Neural cell (in vitro differentiated cells): ENCODE measurements around the gene SLC6A18. TPM values are rescaled to one million over a fixed set of nuclear protein-coding genes. Genes with fewer than 3 reads are reported as not detected.

Experiments
- H2AFZ ChIP-seq: fragments of 200-600, 300-800 bp; sonication (generic), shearing (Covaris generic); 2 replicates; pipeline ENCODE4 v1.6.0; 2014; ENCODE audit warnings: low read depth, mild to moderate bottlenecking, antibody characterized with exemption, low read length, moderate library complexity
- H3F3A ChIP-seq: fragments of 200-600 bp; shearing (Covaris generic); 2 replicates; pipeline ENCODE4 v1.6.1; 2016; ENCODE audit warnings: mild to moderate bottlenecking, moderate library complexity, mixed read lengths, antibody characterized with exemption, low read length; ENCODE audit not compliant: insufficient read depth, poor library complexity, severe bottlenecking
- H3K27ac ChIP-seq: fragments of 200-600, 300-800 bp; sonication (generic), shearing (Covaris generic); 2 replicates; pipeline ENCODE4 v1.5.1; 2014; ENCODE audit warnings: mild to moderate bottlenecking, low read length, moderate library complexity
- H3K27me3 ChIP-seq: fragments of 300-800, 200-600 bp; sonication (generic), shearing (Covaris generic); 2 replicates; pipeline ENCODE4 v1.6.0; 2014; ENCODE audit warnings: mild to moderate bottlenecking, low read depth, low read length, moderate library complexity; ENCODE audit not compliant: insufficient read depth
- H3K36me3 ChIP-seq: fragments of 300-800, 200-600 bp; sonication (generic), shearing (Covaris generic); 2 replicates; pipeline ENCODE4 v1.5.1; 2014; ENCODE audit warnings: mild to moderate bottlenecking, antibody characterized with exemption, low read length, moderate library complexity; ENCODE audit not compliant: insufficient read depth
- H3K4me2 ChIP-seq: fragments of 300-800, 200-600 bp; sonication (generic), shearing (Covaris generic); 2 replicates; pipeline ENCODE4 v1.6.0; 2014; ENCODE audit warnings: mild to moderate bottlenecking, low read length
- H3K4me3 ChIP-seq: fragments of 300-800, 200-600 bp; sonication (generic), shearing (Covaris generic); 2 replicates; pipeline ENCODE4 v1.5.1; 2014; ENCODE audit warnings: mild to moderate bottlenecking, low read length, moderate library complexity
- H3K79me2 ChIP-seq: fragments of 200-600 bp; shearing (Covaris generic); replicated peaks from 2 replicates; pipeline ENCODE4 v1.6.0; 2014; ENCODE audit warnings: mild to moderate bottlenecking, low read length, moderate library complexity; ENCODE audit not compliant: insufficient read depth
- H3K9ac ChIP-seq: fragments of 300-800, 200-600 bp; sonication (generic), shearing (Covaris generic); 2 replicates; pipeline ENCODE4 v1.6.1; 2016; ENCODE audit warnings: mild to moderate bottlenecking, low read length, mixed read lengths
- H3K9me2 ChIP-seq: fragments of 200-600 bp; shearing (Covaris generic); 2 replicates; pipeline ENCODE4 v1.6.1; 2016; ENCODE audit warnings: mild to moderate bottlenecking, low read length, mixed read lengths; ENCODE audit not compliant: insufficient read depth
- H3K9me3 ChIP-seq: fragments of 200-600, 300-800 bp; sonication (generic), shearing (Covaris generic); 2 replicates; pipeline ENCODE4 v1.6.1; 2016; ENCODE audit warnings: mild to moderate bottlenecking, mixed run types, low read length, moderate library complexity, mixed read lengths
- H4K20me1 ChIP-seq: fragments of 200-600 bp; shearing (Covaris generic); 2 replicates; pipeline ENCODE4 v1.6.1; 2016; ENCODE audit warnings: mild to moderate bottlenecking, mixed run types; ENCODE audit not compliant: insufficient read depth
- EP300 ChIP-seq: fragments of 450-650 bp; conservative IDR thresholded peaks from 2 replicates; pipeline ENCODE4 v1.6.1; 2014; ENCODE audit warnings: antibody characterized with exemption, mild to moderate bottlenecking, moderate library complexity; ENCODE audit not compliant: poor library complexity, severe bottlenecking
- EZH2 ChIP-seq: fragments of 200-600, 300-800 bp; shearing (Covaris generic), sonication (generic); IDR thresholded peaks from 2 replicates; pipeline ENCODE4 v1.6.1; 2014; ENCODE audit warnings: antibody characterized with exemption, low read length, borderline replicate concordance, mild to moderate bottlenecking; ENCODE audit not compliant: insufficient read depth, poor library complexity, severe bottlenecking
- MXI1 ChIP-seq: fragments of 450-650 bp; conservative IDR thresholded peaks from 2 replicates; pipeline ENCODE4 v1.6.1; 2014; ENCODE audit warnings: antibody characterized with exemption, mild to moderate bottlenecking; ENCODE audit not compliant: poor library complexity, severe bottlenecking
- POLR2AphosphoS5 ChIP-seq: IDR thresholded peaks from 2 replicates; pipeline ENCODE4 v1.6.1; 2012
- RAD21 ChIP-seq: fragments of 450-650 bp; conservative IDR thresholded peaks from 2 replicates; pipeline ENCODE4 v1.6.1; 2014; ENCODE audit warnings: antibody characterized with exemption, mild to moderate bottlenecking, moderate library complexity
- SMC3 ChIP-seq: fragments of 450-650 bp; conservative IDR thresholded peaks from 2 replicates; pipeline ENCODE4 v1.6.1; 2014; ENCODE audit warnings: antibody characterized with exemption, mild to moderate bottlenecking, moderate library complexity; ENCODE audit not compliant: poor library complexity
- TAF1 ChIP-seq: IDR thresholded peaks from 2 replicates; pipeline ENCODE4 v1.6.1; 2012; ENCODE audit warnings: low read depth
- polyA plus RNA-seq: library from polyadenylated mRNA; depleted of rRNA; stranded (reverse); fragments of >200 nt; gene quantifications from 2 replicates; pipeline ENCODE4 v1.2.3, GENCODE V29; 2014
- TF ChIP-seq, protein P1 (sequence below): IDR thresholded peaks from 2 replicates; pipeline ENCODE4 v1.6.1; 2012; ENCODE audit warnings: borderline replicate concordance
- TF ChIP-seq, protein P2 (sequence below): fragments of 450-650 bp; IDR thresholded peaks from 2 replicates; pipeline ENCODE4 v1.5.1; 2014; ENCODE audit warnings: antibody characterized with exemption, mild to moderate bottlenecking, moderate library complexity; ENCODE audit not compliant: poor library complexity, severe bottlenecking

The SLC6A18 gene
- polyA plus RNA-seq, 1 donor from 2014 or later: not detected

DNA sequence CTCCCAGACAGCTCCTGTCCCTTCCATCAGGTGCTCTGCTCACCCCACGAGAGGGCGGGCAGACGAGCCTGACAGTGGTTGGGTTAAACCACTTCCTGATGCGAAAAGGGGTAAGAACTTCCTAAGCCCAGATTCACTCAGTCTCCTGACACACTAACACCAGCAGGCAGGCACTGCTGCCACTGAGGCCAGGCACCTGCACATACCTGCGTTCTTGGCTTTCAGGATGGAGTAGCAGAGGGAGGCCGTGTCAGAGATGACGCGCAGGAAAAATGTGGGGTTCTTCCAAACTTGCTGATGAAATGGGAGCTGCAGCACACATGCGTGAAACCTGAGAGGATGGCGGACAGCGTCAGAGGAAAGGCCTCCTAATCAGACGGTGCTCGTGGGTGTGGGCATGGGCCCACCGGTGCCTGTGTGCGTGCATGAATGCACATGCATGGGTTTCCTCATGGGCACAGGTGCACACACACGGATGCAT is 29.9 kb downstream of the SLC6A18 start:
- H3F3A ChIP-seq: no peaks in the 10 kb centered on the region
- no peak overlapping the region for H3K4me2 ChIP-seq
- no peak overlapping the region for H3K9ac ChIP-seq
- H2AFZ ChIP-seq: no peak overlapping the region
- no peaks in the 10 kb centered on the region for H3K9me3 ChIP-seq
- no peak for TF ChIP-seq EP300
- TF ChIP-seq TAF1: no peak
- TF ChIP-seq SMC3: no peak
- TF ChIP-seq POLR2AphosphoS5: no peak
- TF ChIP-seq, protein P1, sequence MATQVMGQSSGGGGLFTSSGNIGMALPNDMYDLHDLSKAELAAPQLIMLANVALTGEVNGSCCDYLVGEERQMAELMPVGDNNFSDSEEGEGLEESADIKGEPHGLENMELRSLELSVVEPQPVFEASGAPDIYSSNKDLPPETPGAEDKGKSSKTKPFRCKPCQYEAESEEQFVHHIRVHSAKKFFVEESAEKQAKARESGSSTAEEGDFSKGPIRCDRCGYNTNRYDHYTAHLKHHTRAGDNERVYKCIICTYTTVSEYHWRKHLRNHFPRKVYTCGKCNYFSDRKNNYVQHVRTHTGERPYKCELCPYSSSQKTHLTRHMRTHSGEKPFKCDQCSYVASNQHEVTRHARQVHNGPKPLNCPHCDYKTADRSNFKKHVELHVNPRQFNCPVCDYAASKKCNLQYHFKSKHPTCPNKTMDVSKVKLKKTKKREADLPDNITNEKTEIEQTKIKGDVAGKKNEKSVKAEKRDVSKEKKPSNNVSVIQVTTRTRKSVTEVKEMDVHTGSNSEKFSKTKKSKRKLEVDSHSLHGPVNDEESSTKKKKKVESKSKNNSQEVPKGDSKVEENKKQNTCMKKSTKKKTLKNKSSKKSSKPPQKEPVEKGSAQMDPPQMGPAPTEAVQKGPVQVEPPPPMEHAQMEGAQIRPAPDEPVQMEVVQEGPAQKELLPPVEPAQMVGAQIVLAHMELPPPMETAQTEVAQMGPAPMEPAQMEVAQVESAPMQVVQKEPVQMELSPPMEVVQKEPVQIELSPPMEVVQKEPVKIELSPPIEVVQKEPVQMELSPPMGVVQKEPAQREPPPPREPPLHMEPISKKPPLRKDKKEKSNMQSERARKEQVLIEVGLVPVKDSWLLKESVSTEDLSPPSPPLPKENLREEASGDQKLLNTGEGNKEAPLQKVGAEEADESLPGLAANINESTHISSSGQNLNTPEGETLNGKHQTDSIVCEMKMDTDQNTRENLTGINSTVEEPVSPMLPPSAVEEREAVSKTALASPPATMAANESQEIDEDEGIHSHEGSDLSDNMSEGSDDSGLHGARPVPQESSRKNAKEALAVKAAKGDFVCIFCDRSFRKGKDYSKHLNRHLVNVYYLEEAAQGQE: no peak
- TF ChIP-seq MXI1: no peak
- no peaks in the 10 kb centered on the region for H3K36me3 ChIP-seq
- no peaks in the 10 kb centered on the region for H3K79me2 ChIP-seq
- H4K20me1 ChIP-seq: no peaks in the 10 kb centered on the region
- no peaks in the 10 kb centered on the region for H3K9me2 ChIP-seq
- no peaks in the 10 kb centered on the region for H3K27me3 ChIP-seq
- no peak overlapping the region for H3K27ac ChIP-seq
- no peak overlapping the region for H3K4me3 ChIP-seq

DNA sequence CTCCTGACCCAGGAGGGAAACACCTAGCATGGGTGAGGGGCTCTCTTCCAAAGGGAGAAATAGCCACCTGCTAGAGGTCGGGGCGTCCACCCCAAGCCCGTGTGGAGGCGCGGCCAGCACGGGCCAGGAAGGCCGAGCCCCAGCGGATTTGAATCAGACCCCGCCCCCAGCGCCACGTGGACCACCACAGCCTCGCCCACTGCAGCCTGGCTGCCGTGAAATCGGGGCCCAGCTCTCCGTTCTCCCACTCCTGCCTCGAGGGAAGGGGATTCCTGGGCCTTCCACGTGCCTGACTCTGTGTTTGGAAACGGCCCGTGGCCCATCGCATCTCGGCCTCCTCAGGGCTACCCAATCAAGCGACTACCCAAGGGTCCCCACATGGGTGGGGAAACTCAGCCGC is 31.6 kb downstream of the SLC6A18 start:
- Histone ChIP-seq H3K79me2 (no peaks in the 10 kb centered on the region), H3K4me3 (no peak overlapping the region), H3K9me3 (no peaks in the 10 kb centered on the region), H3F3A (no peaks in the 10 kb centered on the region), H3K27me3 (no peaks in the 10 kb centered on the region), H3K9me2 (no peaks in the 10 kb centered on the region), H2AFZ (no peak overlapping the region), H3K36me3 (no peaks in the 10 kb centered on the region), H3K4me2 (no peak overlapping the region), H3K27ac (no peak overlapping the region), H4K20me1 (no peaks in the 10 kb centered on the region), H3K9ac (no peak overlapping the region)
- no peak for TF ChIP-seq POLR2AphosphoS5
- no peak for TF ChIP-seq TAF1
- TF ChIP-seq RAD21: no peak
- TF ChIP-seq, protein P1: no peak
- no peak for TF ChIP-seq MXI1
- no peak for TF ChIP-seq EP300
- TF ChIP-seq, protein P2, sequence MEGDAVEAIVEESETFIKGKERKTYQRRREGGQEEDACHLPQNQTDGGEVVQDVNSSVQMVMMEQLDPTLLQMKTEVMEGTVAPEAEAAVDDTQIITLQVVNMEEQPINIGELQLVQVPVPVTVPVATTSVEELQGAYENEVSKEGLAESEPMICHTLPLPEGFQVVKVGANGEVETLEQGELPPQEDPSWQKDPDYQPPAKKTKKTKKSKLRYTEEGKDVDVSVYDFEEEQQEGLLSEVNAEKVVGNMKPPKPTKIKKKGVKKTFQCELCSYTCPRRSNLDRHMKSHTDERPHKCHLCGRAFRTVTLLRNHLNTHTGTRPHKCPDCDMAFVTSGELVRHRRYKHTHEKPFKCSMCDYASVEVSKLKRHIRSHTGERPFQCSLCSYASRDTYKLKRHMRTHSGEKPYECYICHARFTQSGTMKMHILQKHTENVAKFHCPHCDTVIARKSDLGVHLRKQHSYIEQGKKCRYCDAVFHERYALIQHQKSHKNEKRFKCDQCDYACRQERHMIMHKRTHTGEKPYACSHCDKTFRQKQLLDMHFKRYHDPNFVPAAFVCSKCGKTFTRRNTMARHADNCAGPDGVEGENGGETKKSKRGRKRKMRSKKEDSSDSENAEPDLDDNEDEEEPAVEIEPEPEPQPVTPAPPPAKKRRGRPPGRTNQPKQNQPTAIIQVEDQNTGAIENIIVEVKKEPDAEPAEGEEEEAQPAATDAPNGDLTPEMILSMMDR: no peak
- TF ChIP-seq SMC3: no peak
- TF ChIP-seq EZH2: no peak
